ENCODE results near the gene SLC16A7.

The SLC16A7 gene

DNA sequence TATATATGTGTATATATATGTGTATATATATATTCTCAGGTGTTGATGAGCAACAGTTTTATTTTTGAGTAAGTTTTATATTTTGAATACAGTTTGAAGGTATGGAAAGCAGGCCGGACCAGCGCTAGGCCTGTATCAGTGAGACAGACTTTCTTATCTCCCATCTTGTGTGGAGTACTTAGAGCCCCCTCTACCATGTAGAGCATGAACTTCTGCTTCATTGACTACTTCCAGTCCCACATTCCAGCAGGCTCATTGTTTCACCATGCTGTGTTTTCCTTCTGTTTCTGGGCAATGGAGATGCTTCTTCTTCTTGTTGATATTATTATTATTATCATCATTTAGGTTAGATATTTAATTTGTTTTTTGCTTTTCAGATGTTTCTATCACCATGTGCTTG lies 76.4 kb downstream of the SLC16A7 start:
- DNase-seq = no peak

DNA sequence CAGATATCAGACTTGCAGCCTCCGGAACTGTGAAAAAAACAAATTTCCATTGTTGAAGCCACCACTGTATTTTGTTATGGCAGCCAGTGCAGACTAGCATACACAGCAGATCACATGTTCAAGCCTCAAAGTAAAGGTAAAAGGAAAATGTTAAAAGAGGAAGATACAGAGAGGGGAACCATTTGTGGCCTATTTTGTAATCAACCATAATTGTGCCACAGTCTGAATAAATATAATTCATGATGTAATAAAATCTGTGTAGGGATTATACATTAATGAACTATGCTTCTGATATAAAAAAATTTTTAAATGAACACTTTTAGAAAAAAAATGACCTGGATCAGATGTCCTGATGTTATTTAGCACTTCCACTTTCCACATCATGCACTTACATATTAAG lies 79.6 kb downstream of the SLC16A7 start:
- DNase-seq = no peak

GRCh38 chr12:59677857-59678256 lies 82.0 kb downstream of the SLC16A7 start:
- no peak for DNase-seq

GRCh38 chr12:59678759-59679411 lies 83.1 kb downstream of the SLC16A7 start:
- no peak for DNase-seq

- DNase-seq = no peak
These were observed 93.9 kb downstream of the SLC16A7 start for GRCh38 chr12:59689776-59690175.

DNA sequence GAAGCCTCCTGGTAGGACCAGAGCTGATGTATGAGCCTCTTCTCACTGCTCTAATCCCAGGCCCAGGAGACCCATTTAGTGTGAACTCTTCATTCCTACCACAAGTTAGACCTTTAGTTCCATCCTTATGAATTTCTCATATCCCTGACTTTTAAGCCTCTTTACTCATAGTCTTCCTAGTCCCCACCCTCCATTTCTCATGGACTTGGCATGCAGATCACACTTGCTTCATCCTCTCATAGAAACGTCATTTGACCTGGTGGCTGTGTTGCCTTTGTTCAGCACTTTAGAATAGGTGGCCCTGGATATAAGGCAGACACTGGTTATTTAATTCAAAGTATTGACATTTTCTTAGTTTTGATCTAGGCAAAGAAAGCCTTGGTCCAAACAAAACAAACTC lies 99.5 kb downstream of the SLC16A7 start:
- DNase-seq = no peak

DNA sequence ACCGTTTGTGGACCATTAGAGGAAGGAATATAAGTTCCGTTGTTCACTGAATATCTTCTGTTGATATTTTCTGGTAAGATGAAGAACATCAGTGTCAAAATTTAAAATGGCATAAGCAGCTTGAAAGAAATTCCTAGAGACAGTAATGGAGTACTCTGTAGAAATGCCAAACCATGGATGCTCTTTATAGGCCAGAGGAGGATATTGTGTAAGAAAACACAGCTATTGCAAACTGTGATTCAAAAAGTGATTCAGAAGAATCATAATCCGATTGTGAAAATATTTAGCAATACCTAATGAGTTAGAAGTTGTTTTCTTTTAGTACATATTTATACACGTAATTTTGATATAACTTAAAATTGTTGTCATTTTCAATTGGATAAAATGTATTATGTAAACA lies 102.8 kb downstream of the SLC16A7 start:
- DNase-seq = no peak

- DNase-seq = no peak
These were observed 103.8 kb downstream of the SLC16A7 start for GRCh38 chr12:59699421-59700152.

- no peak for DNase-seq
These were observed 104.3 kb downstream of the SLC16A7 start for GRCh38 chr12:59700153-59700450.

- no peak for DNase-seq
These were observed 112.2 kb downstream of the SLC16A7 start for GRCh38 chr12:59708064-59708463.

DNA sequence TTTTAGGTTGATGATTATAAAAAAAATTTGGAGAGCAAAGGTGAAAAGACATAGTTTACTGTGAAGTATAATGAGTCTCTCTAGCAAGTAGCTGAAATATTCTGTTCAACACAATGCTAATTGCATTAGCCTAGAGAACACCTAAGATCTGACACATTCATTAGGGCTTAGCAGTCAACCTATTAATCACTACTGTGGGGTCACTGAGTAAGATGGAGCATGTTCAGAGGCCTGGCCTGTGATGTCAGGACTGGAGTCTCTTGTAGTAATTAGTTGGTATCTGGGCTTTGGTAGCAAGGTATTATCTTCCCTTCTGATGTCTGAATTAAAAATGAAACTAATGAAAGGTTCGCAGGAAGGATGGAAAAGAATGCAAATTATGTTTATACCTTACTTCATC lies 112.7 kb downstream of the SLC16A7 start:
- no peak for DNase-seq

- no peak for DNase-seq
These were observed 114.3 kb downstream of the SLC16A7 start for GRCh38 chr12:59710004-59710628.

DNA sequence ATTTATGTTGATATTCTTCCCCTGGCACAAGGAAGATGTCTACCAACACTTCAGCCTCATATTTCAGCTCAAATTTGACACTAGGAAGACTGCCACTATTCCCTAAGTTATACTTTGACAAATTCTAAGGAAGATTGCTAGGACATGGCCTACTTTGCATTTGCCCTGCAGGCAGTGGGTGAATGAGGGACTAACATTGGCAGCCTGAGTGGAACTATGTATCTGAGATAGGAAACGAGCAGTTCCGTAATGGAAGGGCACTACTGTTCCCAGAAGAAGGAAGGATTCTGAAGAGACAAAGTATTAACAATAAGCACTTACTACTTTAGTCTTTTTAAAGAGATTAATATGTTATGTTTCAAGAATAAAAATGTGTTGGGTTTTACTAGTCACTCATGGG lies 115.1 kb downstream of the SLC16A7 start:
- no peak for DNase-seq

- DNase-seq = no peak
These were observed 119.6 kb downstream of the SLC16A7 start for GRCh38 chr12:59715434-59715833.

DNA sequence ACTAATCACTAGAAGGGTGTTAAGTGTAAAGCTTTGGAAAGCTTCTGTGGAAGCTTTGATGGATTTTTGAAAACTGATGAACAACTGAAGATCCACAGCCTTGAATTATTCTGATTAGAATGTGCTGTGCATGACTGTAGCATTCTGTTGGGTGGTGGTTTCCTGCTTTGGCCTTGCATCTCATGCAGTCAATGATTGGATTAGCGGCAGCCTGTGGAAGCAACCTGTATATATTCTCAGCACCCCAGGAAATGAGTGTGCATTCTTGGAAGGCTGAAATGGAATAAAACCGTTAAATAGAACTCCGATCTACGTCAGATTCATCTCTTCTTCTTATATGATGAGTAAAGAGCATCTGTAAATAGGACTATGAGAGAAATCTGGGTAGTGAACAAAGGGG lies 120.2 kb downstream of the SLC16A7 start:
- no peak for DNase-seq

DNA sequence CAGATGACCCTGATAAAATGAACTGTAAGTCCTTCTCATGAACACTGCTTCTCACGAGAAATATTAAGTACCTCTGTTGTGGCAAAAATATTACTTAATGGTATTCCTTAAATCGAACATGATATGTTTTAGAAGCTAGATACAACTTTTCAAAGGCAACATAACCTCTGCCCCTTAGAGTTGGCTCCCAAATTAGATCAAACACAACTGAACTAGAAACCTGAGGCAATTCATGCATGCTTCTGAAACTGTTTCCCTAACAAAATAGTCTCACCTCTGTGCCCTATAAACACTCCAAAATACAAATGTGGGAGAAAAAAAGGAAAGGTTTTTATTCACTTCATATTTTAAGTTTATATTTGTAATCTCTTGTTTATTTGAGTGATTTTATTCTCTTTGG lies 121.6 kb downstream of the SLC16A7 start:
- DNase-seq = no peak

- no peak for DNase-seq
These were observed 123.9 kb downstream of the SLC16A7 start for GRCh38 chr12:59719701-59720100.

DNA sequence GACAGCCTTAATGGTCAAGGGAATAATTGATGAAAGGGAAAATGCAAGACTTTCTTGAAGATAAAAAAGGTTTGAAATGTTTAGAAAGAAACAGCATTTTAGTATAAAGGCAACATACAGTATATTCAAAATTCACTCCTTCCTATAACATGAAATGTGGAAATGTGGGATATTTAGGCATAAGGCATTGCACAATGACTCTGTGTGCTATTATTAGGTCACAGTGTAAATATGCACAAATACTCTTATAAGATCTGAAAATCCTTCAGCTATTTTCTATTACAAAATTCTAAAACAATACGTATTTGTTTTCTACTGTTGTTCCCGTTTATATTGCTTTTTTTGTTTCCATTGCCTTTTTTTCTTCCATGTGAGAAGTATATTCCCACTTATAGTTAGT lies 127.7 kb downstream of the SLC16A7 start:
- no peak for DNase-seq

- DNase-seq = no peak
These were observed 128.3 kb downstream of the SLC16A7 start for GRCh38 chr12:59724011-59724695.

- no peak for DNase-seq
These were observed 137.4 kb downstream of the SLC16A7 start for GRCh38 chr12:59733200-59733599.

DNA sequence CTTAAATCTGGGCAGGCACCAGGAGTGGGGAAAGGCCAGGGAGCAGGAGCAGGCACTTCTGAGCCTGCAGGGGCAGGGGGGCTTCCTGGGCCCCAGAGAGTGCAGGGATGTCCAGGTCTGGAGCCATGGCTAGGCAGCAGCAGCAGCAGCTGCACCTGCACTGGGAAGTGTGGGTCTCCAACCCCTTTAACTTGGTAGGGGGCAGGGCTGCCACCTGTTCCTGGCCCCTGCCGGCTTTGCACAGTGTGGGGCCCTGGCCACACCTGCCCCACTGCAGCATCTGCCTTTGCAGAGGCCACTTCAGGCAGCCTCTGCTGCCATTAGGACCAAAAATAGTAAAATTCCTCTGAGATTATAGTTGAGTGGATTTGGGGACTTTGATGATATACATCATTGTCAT lies 138.5 kb downstream of the SLC16A7 start:
- no peak for DNase-seq

DNA sequence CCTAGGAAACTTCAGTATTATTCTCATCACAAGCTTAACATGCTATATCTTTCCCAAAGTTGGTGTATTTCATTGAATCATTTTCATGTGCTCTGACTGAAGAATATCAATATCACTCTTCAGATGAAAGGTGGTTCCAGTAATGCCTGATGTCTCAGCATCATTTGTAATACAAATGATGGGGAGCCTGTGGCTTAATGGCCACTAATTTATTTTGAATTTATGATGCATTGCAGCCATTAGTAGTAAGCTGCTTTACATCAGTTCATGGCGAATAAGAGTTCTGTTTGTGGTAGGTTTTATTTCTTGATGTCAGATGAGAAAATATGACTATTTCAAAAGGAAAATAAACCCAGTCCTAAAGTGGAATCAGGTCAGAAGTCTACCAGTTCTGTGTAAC lies 139.4 kb downstream of the SLC16A7 start:
- no peak for DNase-seq

DNA sequence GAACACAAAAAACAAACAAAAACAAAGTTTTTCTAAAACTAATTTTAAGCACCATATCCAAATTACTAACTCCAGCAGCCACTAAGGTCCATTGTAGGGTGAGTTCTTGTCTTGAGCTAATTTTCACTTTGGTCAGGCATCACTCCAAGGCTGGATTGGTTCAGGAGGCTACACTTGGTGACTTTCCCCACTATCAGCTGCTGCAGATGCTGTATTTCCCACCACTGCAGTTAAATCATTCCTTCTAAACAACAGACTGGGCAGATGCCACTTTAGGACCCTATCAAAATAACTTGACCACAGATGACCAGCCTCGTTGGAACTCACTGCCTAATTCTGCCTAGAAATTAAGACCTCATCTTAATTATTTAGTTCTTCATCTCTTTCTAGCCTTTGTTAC lies 140.5 kb downstream of the SLC16A7 start:
- no peak for DNase-seq

- DNase-seq = no peak
These were observed 141.0 kb downstream of the SLC16A7 start for GRCh38 chr12:59736786-59737185.

All from NCI-H1105 (cell line).